Mammary epithelial cell (primary cell): ENCODE data around the gene SYTL2.

Experiments
- CTCF ChIP-seq, 2 donors: IDR thresholded peaks in 1 of 2; conservative IDR thresholded peaks in 1 of 2; 2 replicates each; pipeline ENCODE4 v1.5.1; 2011 to 2012; ENCODE audit warnings: inconsistent platforms in 2 of 2, low read length in 2 of 2, mild to moderate bottlenecking in 2 of 2, control low read depth in 1 of 2, low read depth in 1 of 2; ENCODE audit not compliant: insufficient read depth in 1 of 2; ENCODE audit errors: extremely low read depth in 1 of 2
- EZH2 ChIP-seq: IDR thresholded peaks from 2 replicates; pipeline ENCODE4 v1.6.1; 2012; ENCODE audit warnings: low read length, inconsistent platforms, borderline replicate concordance

- TF ChIP-seq CTCF (conservative IDR thresholded peaks at IDR 0.05 in 1 of 2, IDR thresholded peaks at IDR 0.05 in 1 of 2; ENCODE audit: extremely low read depth in 1 of 2, insufficient read depth in 1 of 2, low read depth in 1 of 2, low read length in 2 of 2) (no peak), EZH2 (no peak)
These were observed 142.8 kb downstream of the SYTL2 start for GRCh38 chr11:85668157-85668556.
